T-helper 1 cell treated with Interleukin-12 subunit alpha and Interleukin-12 subunit beta and Interleukin-4 antibody, amounts not matched to agents 30 ng/mL and 1 ng/mL, for 36 hours (primary cell): ENCODE results near the gene ZNF557. TPM values are rescaled to one million over a fixed set of nuclear protein-coding genes. Genes with fewer than 3 reads are reported as not detected.
"Not testable (repeated sequence)": the region's sequence is repeated elsewhere in the genome, so short reads cannot be mapped to it uniquely, and the experiment has no call there.

Experiments
- intact Hi-C: fragments of 100-400 bp; cut with micrococcal nuclease; formaldehyde crosslinking; loops from one replicate; pipeline ENCODE4 v1.15.1; 2024
- total RNA-seq: library from RNA; stranded (reverse); gene quantifications from 2 replicates; pipeline ENCODE4 v1.2.3, GENCODE V29; 2022

Gene ZNF557
- total RNA-seq = 17.9 and 19.1 TPM in 2 replicates

GRCh38 chr19:7069042-7069903 lies at the start of gene ZNF557:
Gene ZNF557, plus strand, starts transcription at chr19:7069703. Its CDS starts 5,372 bp downstream, at chr19:7075075.
- intact Hi-C loops = loop anchor here (1.0 kb wide), 1 partner anchor 30 kb away; no protein-coding TSS in a partner anchor

DNA sequence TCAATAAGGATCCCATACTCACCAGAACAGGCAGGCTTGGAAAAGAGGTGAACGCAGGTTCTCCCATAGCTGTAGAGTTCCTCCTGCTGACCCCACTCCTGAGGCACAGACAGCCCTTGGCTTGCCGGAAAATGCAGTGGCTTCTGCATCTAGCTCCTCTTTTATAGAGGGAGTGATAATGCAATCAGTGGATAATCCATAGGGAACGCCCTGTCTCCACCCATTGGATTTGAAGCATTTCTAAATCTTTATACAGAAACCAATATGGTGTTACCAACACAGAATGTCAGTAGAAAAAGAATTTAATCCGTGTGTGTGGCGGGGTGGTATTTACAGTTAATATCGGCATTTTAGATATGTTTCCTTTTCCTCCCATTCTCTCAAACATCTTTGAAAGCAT lies 48.2 kb upstream of the ZNF557 start, which contains the start of gene MBD3L2B:
MBD3L2B (minus strand) TSS at position 101 of the 400 bp plus-strand sequence; CDS start at position 67, 34 bp downstream.
- intact Hi-C loops = not testable (repeated sequence)

DNA sequence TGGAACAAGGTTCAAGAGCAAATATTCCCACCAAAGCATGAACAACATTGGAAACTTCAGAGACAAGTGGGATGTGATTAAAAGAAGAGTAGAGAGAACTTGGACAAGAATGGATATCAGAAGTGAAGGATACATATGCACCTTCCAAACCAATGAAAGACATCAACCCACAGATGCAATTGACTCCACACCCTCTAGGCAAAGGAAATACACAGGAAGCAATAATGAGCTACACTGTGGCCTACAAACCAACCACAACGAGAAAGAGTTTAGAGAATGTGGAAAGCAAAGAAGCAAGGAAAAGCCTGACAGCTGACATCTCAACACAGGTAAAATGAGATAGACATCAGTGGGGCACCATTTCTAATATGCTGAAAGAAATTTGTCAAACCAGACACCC lies 40.7 kb upstream of the ZNF557 start:
- intact Hi-C loops = not testable (repeated sequence)

GRCh38 chr19:7030278-7030677 lies 39.2 kb upstream of the ZNF557 start, which contains the start of gene MBD3L5:
Gene MBD3L5, plus strand, starts transcription at chr19:7030578. Its CDS starts 34 bp downstream, at chr19:7030612.
- intact Hi-C loops = not testable (repeated sequence)

DNA sequence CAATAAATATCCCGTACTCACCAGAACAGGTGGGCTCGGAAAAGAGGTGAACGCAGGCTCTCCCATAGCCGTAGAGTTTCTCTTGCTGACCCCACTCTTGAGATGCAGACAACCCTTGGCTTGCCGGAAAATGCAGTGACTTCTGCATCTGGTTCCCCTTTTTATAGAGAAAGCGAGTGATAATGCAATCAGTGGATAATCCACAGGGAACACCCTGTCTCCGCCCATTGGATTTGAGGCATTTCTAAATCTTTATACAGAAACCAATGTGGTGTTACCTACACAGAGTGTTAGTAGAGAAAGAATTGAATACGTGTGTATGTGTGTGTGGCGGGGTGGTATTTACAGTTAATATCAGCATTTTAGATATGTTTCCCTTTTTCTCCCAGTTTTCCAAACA lies 29.4 kb upstream of the ZNF557 start, which contains the start of gene MBD3L4:
MBD3L4 (minus strand) TSS at position 101 of the 400 bp plus-strand sequence; CDS start at position 66, 35 bp downstream.
- intact Hi-C loops = not testable (repeated sequence)

- intact Hi-C loops = not testable (repeated sequence)
Measured at GRCh38 chr19:7041563-7041962, 27.9 kb upstream of the ZNF557 start.

DNA sequence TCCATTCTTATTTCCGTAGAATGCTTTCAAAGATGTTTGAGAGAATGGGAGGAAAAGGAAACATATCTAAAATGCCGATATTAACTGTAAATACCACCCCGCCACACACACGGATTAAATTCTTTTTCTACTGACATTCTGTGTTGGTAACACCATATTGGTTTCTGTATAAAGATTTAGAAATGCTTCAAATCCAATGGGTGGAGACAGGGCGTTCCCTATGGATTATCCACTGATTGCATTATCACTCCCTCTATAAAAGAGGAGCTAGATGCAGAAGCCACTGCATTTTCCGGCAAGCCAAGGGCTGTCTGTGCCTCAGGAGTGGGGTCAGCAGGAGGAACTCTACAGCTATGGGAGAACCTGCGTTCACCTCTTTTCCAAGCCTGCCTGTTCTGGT lies 20.5 kb upstream of the ZNF557 start, which contains the start of gene MBD3L2:
MBD3L2 (plus strand) TSS at position 301 of the 400 bp plus-strand sequence; CDS start at position 354, 53 bp downstream.
- intact Hi-C loops = not testable (repeated sequence)

DNA sequence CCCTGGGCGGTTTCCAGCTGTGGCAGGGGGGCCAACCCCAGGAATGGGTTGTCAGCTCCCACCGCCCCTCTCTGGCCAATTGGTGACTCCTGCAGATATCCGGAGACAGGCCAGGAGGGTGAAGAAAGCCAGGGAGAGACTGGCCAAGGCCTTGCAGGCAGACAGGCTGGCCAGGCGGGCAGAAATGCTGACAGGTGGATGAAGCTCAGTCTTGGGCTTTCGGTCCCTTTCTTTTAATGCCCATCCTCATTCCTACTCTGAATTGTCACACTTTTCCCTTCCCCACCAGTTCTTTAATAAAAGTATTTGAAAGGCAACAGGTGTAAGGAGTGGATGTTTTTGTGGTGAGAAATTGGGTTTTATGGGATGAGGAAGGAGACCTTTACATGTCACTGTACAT lies 18.1 kb upstream of the ZNF557 start:
- intact Hi-C loops = not testable (repeated sequence)

GRCh38 chr19:7052896-7053295 lies 16.6 kb upstream of the ZNF557 start:
- intact Hi-C loops = not testable (repeated sequence)

- intact Hi-C loops = not testable (repeated sequence)
Measured at GRCh38 chr19:7054635-7055368, 14.7 kb upstream of the ZNF557 start.

GRCh38 chr19:7055679-7056078 lies 13.8 kb upstream of the ZNF557 start:
- intact Hi-C loops = not testable (repeated sequence)

- intact Hi-C loops = not testable (repeated sequence)
Measured at GRCh38 chr19:7056371-7056770, 13.1 kb upstream of the ZNF557 start.

- intact Hi-C loops = not testable (repeated sequence)
Measured at GRCh38 chr19:7058576-7058975, 10.9 kb upstream of the ZNF557 start, which contains the start of gene MBD3L3. Gene MBD3L3, minus strand, starts transcription at chr19:7058676. Its CDS starts 71 bp downstream, at chr19:7058605.

- intact Hi-C loops = not testable (repeated sequence)
Measured at GRCh38 chr19:7059977-7060376, 9.5 kb upstream of the ZNF557 start.

DNA sequence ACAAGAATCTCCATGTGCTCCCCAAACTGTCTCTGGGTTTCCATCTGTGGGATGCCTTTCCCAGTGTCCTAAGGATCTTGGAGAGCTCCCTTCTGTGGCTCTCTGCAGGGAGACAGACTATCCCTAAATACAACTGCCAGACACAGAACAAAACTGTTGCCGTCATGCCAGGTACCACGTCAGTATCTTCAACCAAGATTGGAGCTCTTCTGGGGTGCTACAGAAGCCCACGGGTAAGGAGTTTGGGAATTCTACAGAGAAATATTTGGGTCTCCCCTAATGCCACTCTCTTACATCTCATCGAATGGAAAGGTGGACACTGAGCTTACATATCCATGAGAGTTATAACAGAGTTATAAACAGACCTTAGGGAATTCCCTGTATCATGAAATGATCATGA lies 6.2 kb upstream of the ZNF557 start:
- intact Hi-C loops = no loop called here

- intact Hi-C loops = no loop called here
Measured at GRCh38 chr19:7063764-7064418, 5.6 kb upstream of the ZNF557 start.

DNA sequence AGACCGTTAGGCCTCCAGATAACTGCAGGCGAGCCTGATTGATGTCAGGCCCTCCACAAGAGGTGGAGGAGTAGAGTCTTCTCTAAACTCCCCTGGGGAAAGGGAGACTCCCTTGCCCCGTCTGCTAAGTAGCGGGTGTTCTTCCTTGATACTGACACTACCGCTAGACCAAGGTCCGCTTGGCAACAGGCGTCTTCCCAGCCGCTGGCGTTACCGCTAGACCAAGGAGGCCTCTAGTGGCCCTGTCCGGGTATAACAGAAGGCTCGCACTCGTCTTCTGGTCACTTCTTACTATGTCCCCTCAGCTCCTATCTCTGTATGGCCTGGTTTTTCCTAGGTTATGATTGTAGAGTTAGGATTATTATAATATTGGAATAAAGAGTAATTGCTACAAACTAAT lies 2.4 kb upstream of the ZNF557 start:
- intact Hi-C loops = not testable (repeated sequence)

DNA sequence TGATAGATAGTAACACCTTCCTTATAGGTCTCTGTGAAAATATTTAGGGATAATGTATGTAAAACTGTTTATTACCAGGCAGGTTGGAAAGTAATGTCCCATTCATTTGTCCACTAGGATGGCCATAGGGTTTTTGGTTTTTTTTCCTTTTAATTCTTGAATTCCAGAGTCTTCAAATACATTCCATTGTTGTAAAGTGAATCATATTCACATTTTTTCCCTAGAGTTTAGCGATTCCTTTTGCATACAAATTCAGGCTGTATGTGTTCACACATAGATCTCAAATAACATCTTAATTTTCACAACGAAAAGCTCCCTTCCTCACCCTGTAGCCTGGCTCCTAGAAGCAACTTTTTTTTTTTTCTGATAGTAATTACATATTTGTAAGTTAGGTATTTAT lies 1.8 kb upstream of the ZNF557 start:
- intact Hi-C loops = no loop called here

GRCh38 chr19:7068599-7068998 lies 904 bp upstream of the ZNF557 start:
- intact Hi-C loops = no loop called here

DNA sequence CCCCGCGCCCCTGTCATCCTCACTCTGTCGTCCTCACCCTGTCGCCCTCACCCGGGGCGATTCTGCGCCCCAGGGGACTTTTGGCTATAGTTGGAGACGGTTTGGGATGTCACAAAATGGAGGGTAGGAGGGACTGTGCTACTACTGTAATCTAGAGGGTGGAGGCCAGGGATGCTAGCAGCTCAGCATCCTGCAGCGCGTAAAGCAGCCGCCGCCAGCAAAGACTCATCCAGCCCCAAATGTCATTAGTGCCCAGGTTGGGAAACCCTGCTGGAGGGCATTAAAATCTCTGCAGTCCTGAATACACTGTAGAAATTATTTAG lies 362 bp downstream of the ZNF557 start:
- intact Hi-C loops = loop anchor here (1.0 kb wide), 1 partner anchor 29 kb away; no protein-coding TSS in a partner anchor

DNA sequence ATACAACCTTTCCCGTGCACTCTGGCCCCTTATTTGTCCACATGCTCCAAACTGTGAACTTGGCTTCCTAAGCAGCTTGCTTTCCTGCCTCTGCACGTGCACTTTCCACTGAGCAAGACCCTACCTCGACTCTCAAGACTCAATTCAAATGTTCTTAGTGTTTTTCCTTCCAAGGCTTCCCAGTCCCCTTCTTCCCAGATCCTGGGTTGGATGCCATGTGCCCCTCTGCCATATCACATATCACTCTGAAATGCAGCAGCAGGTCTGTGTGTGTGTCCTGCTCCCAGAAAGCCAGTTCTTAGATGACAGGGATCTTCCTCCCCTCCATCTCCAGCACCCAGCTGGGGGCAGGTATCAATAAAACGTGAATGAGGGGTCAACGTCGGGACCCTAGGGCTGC lies 3.0 kb downstream of the ZNF557 start:
- intact Hi-C loops = no loop called here
